ENCODE data around the gene ZAR1. TPM values are rescaled to one million over a fixed set of nuclear protein-coding genes. Genes with fewer than 3 reads are reported as not detected.

Gene ZAR1
- total RNA-seq, 1 donor from 2014 or later = 2.5 TPM

DNA sequence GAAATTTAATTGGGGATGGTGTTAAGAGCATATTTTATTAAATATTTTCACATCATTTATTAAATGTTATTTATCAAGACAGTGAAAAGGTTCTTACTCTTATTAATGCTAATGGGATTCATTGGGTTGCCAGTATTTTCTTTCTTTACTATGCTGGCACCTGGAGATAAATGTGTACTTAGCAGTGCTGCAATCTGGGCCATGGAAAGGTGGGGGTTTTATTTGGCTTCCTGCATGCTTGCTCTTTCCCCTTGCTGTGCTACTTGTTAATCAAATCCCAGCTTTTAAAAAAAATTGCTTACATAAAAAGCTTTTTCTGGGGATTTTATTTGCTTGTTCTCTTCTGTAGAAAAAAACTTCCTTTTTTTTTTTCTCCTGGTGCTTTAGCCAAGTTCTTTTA lies 48.3 kb downstream of the ZAR1 start:
- Histone ChIP-seq H3K36me3 (peaks cover 0 to 59% of the 10 kb centered on the region in 2 donors), H3K9me3 (no peaks in the 10 kb centered on the region), H3K4me3 (no peak overlapping the region), H3K4me1 (peaks cover 5% of the 10 kb centered on the region), H3K27me3 (no peaks in the 10 kb centered on the region), H3K27ac (no peak overlapping the region)
- TF ChIP-seq POLR2A (IDR thresholded peaks at IDR 0.05) (no peak), POLR2AphosphoS5 (IDR thresholded peaks at IDR 0.05; ENCODE audit: insufficient read depth in 1 of 2, low read depth in 1 of 2) (no peak)
- TF ChIP-seq, protein P1, sequence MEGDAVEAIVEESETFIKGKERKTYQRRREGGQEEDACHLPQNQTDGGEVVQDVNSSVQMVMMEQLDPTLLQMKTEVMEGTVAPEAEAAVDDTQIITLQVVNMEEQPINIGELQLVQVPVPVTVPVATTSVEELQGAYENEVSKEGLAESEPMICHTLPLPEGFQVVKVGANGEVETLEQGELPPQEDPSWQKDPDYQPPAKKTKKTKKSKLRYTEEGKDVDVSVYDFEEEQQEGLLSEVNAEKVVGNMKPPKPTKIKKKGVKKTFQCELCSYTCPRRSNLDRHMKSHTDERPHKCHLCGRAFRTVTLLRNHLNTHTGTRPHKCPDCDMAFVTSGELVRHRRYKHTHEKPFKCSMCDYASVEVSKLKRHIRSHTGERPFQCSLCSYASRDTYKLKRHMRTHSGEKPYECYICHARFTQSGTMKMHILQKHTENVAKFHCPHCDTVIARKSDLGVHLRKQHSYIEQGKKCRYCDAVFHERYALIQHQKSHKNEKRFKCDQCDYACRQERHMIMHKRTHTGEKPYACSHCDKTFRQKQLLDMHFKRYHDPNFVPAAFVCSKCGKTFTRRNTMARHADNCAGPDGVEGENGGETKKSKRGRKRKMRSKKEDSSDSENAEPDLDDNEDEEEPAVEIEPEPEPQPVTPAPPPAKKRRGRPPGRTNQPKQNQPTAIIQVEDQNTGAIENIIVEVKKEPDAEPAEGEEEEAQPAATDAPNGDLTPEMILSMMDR (IDR thresholded peaks at IDR 0.05) = no peak
- intact Hi-C loops (cut with DNase I) = no loop called here
- no peak for DNase-seq (ENCODE audit: extremely low spot score in 2 of 2)

DNA sequence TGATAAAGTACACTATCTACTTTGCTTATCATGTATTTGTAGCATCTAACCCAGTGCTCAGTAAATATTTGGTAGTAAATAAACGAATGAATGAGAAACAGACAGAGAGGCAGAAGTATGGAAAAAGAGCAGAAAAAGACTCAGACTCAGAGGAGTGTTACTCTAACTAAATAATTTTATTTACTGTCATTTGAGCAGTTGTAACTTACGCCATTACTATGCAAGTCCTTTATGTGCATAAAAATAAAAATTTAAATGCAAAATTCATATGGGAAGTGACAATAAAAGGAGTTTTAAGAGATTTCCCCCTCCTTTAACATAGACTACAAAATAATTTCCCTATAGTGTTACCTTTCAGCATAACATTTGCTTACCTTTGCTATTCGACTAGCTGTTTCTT lies 49.5 kb downstream of the ZAR1 start:
- H3K9me3 ChIP-seq = no peaks in the 10 kb centered on the region
- TF ChIP-seq POLR2AphosphoS5 (IDR thresholded peaks at IDR 0.05; ENCODE audit: insufficient read depth in 1 of 2, low read depth in 1 of 2) (no peak), POLR2A (IDR thresholded peaks at IDR 0.05) (no peak)
- TF ChIP-seq, protein P1 (IDR thresholded peaks at IDR 0.05) = no peak
- H3K27ac ChIP-seq = no peak overlapping the region
- no peak overlapping the region for H3K4me3 ChIP-seq
- DNase-seq (ENCODE audit: extremely low spot score in 2 of 2) = no peak
- peaks cover 0 to 61% of the 10 kb centered on the region in 2 donors for H3K36me3 ChIP-seq
- peaks cover 5% of the 10 kb centered on the region for H3K4me1 ChIP-seq
- no peaks in the 10 kb centered on the region for H3K27me3 ChIP-seq
- intact Hi-C loops (cut with DNase I) = no loop called here

DNA sequence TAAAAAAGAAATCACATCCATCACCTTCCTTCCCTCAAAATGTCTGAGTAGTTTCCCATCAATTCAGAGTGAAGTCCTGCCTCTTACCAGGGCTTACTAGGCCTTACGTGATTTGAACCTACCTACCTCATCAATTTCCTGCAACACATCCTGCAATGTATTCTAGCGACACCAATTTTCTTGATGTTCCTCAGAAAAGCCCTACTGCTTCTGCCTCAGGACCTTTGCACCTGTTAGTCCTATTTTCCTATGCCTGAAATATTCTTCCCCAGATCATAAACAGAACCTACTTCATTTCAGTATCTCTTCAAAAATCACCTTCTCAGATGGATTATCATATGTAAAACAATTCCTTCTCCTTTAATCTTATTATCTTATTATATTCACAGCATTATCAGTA lies 52.8 kb downstream of the ZAR1 start:
- Histone ChIP-seq H3K27ac (no peak overlapping the region), H3K4me3 (no peak overlapping the region), H3K27me3 (no peaks in the 10 kb centered on the region), H3K36me3 (peaks cover 0 to 57% of the 10 kb centered on the region in 2 donors), H3K9me3 (no peaks in the 10 kb centered on the region), H3K4me1 (peaks cover 5% of the 10 kb centered on the region)
- intact Hi-C loops (cut with DNase I) = no loop called here
- no peak for DNase-seq (ENCODE audit: extremely low spot score in 2 of 2)
- TF ChIP-seq POLR2AphosphoS5 (IDR thresholded peaks at IDR 0.05; ENCODE audit: insufficient read depth in 1 of 2, low read depth in 1 of 2) = no peak
- TF ChIP-seq, protein P1 (IDR thresholded peaks at IDR 0.05) = no peak
- TF ChIP-seq POLR2A (IDR thresholded peaks at IDR 0.05) = no peak

- no peak overlapping the region for H3K27ac ChIP-seq
- H3K36me3 ChIP-seq = peaks cover 0 to 61% of the 10 kb centered on the region in 2 donors
- no peak for DNase-seq (ENCODE audit: extremely low spot score in 2 of 2)
- no peaks in the 10 kb centered on the region for H3K27me3 ChIP-seq
- no peak overlapping the region for H3K4me3 ChIP-seq
- TF ChIP-seq POLR2A (IDR thresholded peaks at IDR 0.05) (no peak), POLR2AphosphoS5 (IDR thresholded peaks at IDR 0.05; ENCODE audit: insufficient read depth in 1 of 2, low read depth in 1 of 2) (no peak)
- TF ChIP-seq, protein P1 (IDR thresholded peaks at IDR 0.05) = no peak
- H3K9me3 ChIP-seq = no peaks in the 10 kb centered on the region
- H3K4me1 ChIP-seq = peaks cover 5% of the 10 kb centered on the region
- intact Hi-C loops (cut with DNase I) = no loop called here
Observed at GRCh38 chr4:48543796-48544195, 53.7 kb downstream of the ZAR1 start.

Other genes starting within 250 kb of the ZAR1 start
- gene TEC, start 220.4 kb upstream of the ZAR1 start, total RNA-seq = 9.3 TPM
- 39.5 TPM for gene SLAIN2, start 148.7 kb upstream of the ZAR1 start, total RNA-seq
- gene SLC10A4, start 6.9 kb upstream of the ZAR1 start, total RNA-seq = 6.6 TPM

Data from vagina (tissue), 2 donors.